Suprapubic skin (tissue), 3 donors: ENCODE data around the gene PLOD2.

Source experiments
- POLR2A ChIP-seq, 2 donors: fragments of 450-650 bp; IDR thresholded peaks; one replicate each; pipeline ENCODE4 v1.6.1; 2017; ENCODE audit warnings: antibody characterized with exemption in 2 of 2, mild to moderate bottlenecking in 2 of 2, moderate library complexity in 2 of 2
- TF ChIP-seq, protein P1 (sequence below), 2 donors: fragments of 200-600 bp in 1 of 2; fragments of 450-650 bp in 1 of 2; sonication (generic) in 1 of 2; IDR thresholded peaks; one replicate each; pipeline ENCODE4 v1.5.1; 2016 to 2019; ENCODE audit warnings: antibody characterized with exemption in 2 of 2, mild to moderate bottlenecking in 1 of 2, moderate library complexity in 1 of 2

DNA sequence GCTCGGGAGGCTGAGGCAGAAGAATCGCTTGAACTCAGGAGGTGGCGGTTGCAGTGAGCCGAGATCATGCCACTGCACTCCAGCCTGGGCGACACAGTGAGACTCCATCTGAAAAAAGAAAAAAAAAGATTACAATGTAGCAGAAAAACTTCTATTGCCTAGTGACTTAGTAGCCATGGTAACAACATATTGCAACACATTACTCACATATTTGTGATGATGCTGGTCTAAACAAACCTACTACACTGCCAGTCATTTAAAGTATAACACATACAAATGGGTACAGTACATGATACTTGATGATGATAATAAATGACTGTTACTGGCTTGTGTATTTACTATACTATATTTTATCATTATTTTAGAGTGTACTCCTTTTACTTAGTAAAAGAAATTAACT is 125.6 kb downstream of the PLOD2 start:
- TF ChIP-seq, protein P1, sequence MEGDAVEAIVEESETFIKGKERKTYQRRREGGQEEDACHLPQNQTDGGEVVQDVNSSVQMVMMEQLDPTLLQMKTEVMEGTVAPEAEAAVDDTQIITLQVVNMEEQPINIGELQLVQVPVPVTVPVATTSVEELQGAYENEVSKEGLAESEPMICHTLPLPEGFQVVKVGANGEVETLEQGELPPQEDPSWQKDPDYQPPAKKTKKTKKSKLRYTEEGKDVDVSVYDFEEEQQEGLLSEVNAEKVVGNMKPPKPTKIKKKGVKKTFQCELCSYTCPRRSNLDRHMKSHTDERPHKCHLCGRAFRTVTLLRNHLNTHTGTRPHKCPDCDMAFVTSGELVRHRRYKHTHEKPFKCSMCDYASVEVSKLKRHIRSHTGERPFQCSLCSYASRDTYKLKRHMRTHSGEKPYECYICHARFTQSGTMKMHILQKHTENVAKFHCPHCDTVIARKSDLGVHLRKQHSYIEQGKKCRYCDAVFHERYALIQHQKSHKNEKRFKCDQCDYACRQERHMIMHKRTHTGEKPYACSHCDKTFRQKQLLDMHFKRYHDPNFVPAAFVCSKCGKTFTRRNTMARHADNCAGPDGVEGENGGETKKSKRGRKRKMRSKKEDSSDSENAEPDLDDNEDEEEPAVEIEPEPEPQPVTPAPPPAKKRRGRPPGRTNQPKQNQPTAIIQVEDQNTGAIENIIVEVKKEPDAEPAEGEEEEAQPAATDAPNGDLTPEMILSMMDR (IDR thresholded peaks at IDR 0.05), result no peak
- no peak for TF ChIP-seq POLR2A (IDR thresholded peaks at IDR 0.05)
